ENCODE data around the gene SHANK1. TPM values are rescaled to one million over a fixed set of nuclear protein-coding genes. Genes with fewer than 3 reads are reported as not detected.
"Not testable (repeated sequence)": the region's sequence is repeated elsewhere in the genome, so short reads cannot be mapped to it uniquely, and the experiment has no call there.

Gene SHANK1
- not detected for polyA plus RNA-seq (2012; ENCODE audit: low read depth, missing spikeins)

DNA sequence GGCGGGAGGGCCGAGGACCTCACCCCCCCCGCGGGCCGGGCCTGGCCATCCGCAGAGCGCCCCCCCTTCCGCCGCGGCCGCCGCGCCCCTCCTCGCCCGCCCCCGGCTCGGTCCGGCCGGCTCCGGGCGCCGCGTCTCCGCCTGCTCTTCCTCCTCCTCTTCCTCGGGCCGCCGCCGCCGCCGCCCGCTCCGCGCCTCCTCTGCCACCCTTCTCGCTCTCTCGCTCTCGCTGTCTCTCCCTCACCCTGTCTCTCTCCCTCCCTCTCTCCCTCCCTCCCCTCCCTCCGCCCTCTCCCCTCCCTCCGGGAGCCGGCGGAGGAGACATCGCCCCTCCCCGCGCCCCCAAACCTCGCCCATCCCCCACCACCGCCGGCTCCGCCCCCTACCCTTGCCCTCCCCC, at the start of gene SHANK1:
Gene SHANK1 (minus strand): TSS at position 237 of the 400 bp plus-strand sequence. CDS start 2,883 bp downstream, outside the sequence.
- DNase-seq (ENCODE audit: insufficient read length, low spot score) (no peak), FAIRE-seq (no peak)
- no peak for TF ChIP-seq POLR2AphosphoS5 (IDR thresholded peaks at IDR 0.05; ENCODE audit: low read depth, low read length)
- no peak for TF ChIP-seq PAX5 (IDR thresholded peaks at IDR 0.05; ENCODE audit: insufficient read depth, low read length, severe bottlenecking)
- no peak for TF ChIP-seq TAF1 (IDR thresholded peaks at IDR 0.05; ENCODE audit: low read depth, low read length)
- no peak for TF ChIP-seq POLR2A (IDR thresholded peaks at IDR 0.05; ENCODE audit: low read depth, low read length)
- no peak for TF ChIP-seq POU2F2 (IDR thresholded peaks at IDR 0.05; ENCODE audit: low read depth, low read length)
- no peak for TF ChIP-seq SPI1 (IDR thresholded peaks at IDR 0.05; ENCODE audit: low read depth, low read length)

DNA sequence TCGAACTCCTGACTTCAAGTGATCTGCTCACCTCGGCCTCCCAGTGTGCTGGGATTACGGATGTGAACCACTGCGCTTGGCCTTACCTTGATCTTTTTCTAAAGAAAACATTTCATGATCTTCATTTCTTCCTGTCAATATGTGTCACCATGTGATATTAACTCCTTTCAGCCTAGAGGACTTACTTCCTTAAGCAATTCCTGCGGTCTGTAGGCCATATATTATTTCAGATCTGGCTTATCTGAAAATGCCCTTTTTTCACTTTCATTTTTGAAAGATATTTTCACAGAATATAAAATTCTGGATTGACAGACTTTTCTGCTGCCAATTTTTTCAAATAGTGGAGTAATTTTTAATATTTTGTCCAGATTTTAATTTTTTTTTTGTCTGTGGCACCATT, 48.7 kb upstream of the SHANK1 start:
- FAIRE-seq: no peak
- DNase-seq (ENCODE audit: insufficient read length, low spot score): no peak
- TF ChIP-seq PAX5 (IDR thresholded peaks at IDR 0.05; ENCODE audit: insufficient read depth, low read length, severe bottlenecking): no peak
- TF ChIP-seq TAF1 (IDR thresholded peaks at IDR 0.05; ENCODE audit: low read depth, low read length): no peak
- no peak for TF ChIP-seq SPI1 (IDR thresholded peaks at IDR 0.05; ENCODE audit: low read depth, low read length)
- no peak for TF ChIP-seq POLR2A (IDR thresholded peaks at IDR 0.05; ENCODE audit: low read depth, low read length)
- no peak for TF ChIP-seq POU2F2 (IDR thresholded peaks at IDR 0.05; ENCODE audit: low read depth, low read length)
- no peak for TF ChIP-seq POLR2AphosphoS5 (IDR thresholded peaks at IDR 0.05; ENCODE audit: low read depth, low read length)

GRCh38 chr19:50767263-50767662, 47.7 kb upstream of the SHANK1 start:
- not testable (repeated sequence) for FAIRE-seq; DNase-seq (ENCODE audit: insufficient read length, low spot score)

DNA sequence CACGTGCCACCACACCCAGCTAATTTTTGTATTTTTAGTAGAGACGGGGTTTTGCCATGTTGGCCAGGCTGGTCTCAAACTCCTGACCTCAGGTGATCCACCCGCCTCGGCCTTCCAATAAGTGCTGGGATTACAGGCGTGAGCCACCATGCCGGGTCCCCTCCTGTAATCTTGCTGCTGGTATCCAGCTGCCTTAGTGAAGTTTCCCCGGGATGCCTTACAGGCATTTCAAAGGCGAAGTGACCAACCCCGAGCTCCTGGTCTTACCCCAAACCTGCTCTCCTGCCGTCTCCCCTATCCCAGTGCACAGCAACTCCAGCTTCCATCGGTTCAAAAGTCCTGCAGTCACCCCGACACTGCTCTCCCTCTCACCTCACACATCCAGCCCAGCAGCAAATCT, 47.1 kb upstream of the SHANK1 start:
- not testable (repeated sequence) for FAIRE-seq; DNase-seq (ENCODE audit: insufficient read length, low spot score)

GRCh38 chr19:50764409-50764808, 44.8 kb upstream of the SHANK1 start:
- no peak for DNase-seq (ENCODE audit: insufficient read length, low spot score)
- FAIRE-seq: no peak
- TF ChIP-seq POU2F2 (IDR thresholded peaks at IDR 0.05; ENCODE audit: low read depth, low read length) (no peak), POLR2AphosphoS5 (IDR thresholded peaks at IDR 0.05; ENCODE audit: low read depth, low read length) (no peak), TAF1 (IDR thresholded peaks at IDR 0.05; ENCODE audit: low read depth, low read length) (no peak), SPI1 (IDR thresholded peaks at IDR 0.05; ENCODE audit: low read depth, low read length) (no peak), PAX5 (IDR thresholded peaks at IDR 0.05; ENCODE audit: insufficient read depth, low read length, severe bottlenecking) (no peak), POLR2A (IDR thresholded peaks at IDR 0.05; ENCODE audit: low read depth, low read length) (no peak)

DNA sequence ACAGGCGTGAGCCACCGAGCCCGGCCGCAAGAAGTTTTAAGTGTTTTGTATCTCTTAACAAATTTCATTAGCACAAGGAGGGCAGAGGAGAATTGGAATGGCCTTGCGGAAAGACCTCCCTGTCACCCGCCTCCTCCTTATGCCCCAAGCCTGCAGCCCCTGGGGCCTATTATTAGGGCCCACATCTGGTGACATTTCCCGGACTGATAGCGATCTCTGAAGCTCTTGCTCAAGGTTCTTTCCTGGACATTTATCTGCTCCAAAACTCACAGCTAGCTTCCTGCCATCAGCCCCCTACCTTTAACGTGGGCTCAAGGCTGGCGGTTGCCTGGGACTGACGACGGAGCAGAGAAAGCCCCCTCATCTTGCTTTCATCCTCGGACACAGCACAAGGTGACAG, 43.9 kb upstream of the SHANK1 start:
- not testable (repeated sequence) for DNase-seq (ENCODE audit: insufficient read length, low spot score); FAIRE-seq

- not testable (repeated sequence) for DNase-seq (ENCODE audit: insufficient read length, low spot score); FAIRE-seq
These were observed 41.9 kb upstream of the SHANK1 start for GRCh38 chr19:50761501-50761900.

DNA sequence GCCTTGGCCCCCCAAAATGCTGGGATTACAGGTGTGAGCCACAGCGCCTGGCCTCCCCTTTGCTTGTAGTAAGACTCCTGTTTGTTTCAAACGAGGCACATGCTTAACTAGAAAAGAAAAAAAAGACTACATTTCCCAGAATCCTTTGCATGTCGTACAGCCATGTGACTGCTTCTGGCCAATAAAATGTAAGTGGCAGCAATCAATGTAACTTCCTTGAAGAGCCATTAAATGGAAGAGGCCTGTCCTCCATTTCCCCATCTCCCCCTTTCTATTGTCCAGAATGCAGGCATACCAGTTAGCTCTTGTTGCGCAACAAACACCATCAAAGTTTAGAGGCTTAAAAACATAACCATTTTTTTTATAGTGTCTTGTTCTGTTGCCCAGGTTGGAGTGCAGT, 40.3 kb upstream of the SHANK1 start:
- FAIRE-seq: no peak
- no peak for TF ChIP-seq PAX5 (IDR thresholded peaks at IDR 0.05; ENCODE audit: insufficient read depth, low read length, severe bottlenecking)
- no peak for TF ChIP-seq SPI1 (IDR thresholded peaks at IDR 0.05; ENCODE audit: low read depth, low read length)
- TF ChIP-seq POLR2AphosphoS5 (IDR thresholded peaks at IDR 0.05; ENCODE audit: low read depth, low read length): no peak
- TF ChIP-seq POU2F2 (IDR thresholded peaks at IDR 0.05; ENCODE audit: low read depth, low read length): no peak
- no peak for TF ChIP-seq POLR2A (IDR thresholded peaks at IDR 0.05; ENCODE audit: low read depth, low read length)
- TF ChIP-seq TAF1 (IDR thresholded peaks at IDR 0.05; ENCODE audit: low read depth, low read length): no peak

DNA sequence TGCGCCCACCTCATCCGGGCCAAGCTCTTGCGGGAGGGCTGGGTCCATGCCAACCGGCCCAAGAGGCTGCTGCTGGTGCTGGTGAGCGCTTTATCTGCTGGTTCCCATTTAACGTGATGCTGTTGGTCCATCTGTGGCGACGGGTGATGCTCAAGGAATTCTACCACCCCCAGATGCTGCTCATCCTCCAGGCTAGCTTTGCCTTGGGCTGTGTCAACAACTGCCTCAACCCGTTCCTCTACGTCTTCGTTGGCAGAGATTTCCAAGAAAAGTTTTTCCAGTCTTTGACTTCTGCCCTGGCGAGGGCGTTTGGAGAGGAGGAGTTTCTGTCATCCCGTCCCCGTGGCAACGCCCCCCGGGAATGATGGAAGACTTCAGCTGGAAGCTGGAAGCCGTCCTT, 39.5 kb upstream of the SHANK1 start:
- FAIRE-seq: not testable (repeated sequence)

More for the DNA sequence above, 40.3 kb upstream of the SHANK1 start:
- no peak for DNase-seq (ENCODE audit: insufficient read length, low spot score)

GRCh38 chr19:50757624-50758023, 38.0 kb upstream of the SHANK1 start:
- not testable (repeated sequence) for DNase-seq (ENCODE audit: insufficient read length, low spot score); FAIRE-seq

More for the DNA sequence above, 39.5 kb upstream of the SHANK1 start:
- not testable (repeated sequence) for DNase-seq (ENCODE audit: insufficient read length, low spot score)

GRCh38 chr19:50756244-50756643, 36.6 kb upstream of the SHANK1 start:
- not testable (repeated sequence) for DNase-seq (ENCODE audit: insufficient read length, low spot score); FAIRE-seq

DNA sequence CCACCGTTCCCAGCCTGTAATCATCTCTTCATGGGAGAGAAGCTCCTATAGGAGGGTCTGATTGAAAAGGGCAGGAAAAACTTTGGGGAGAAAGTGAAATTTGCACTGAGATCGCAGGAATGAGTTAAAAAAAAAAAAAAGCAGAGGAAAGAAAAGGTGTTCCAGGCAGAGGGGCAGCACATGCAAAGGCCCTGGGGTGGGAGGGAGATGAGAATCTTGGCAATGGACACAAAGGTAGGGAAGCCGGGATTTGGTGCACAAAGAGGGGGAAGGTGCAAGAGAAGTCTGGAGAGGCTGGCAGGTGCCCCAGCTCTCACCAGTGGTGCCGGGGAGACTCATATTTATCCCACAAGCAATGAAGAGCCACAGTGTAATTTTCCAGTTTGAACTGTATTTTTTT, 34.3 kb upstream of the SHANK1 start:
- no peak for FAIRE-seq
- TF ChIP-seq TAF1 (IDR thresholded peaks at IDR 0.05; ENCODE audit: low read depth, low read length) (no peak), POU2F2 (IDR thresholded peaks at IDR 0.05; ENCODE audit: low read depth, low read length) (no peak), PAX5 (IDR thresholded peaks at IDR 0.05; ENCODE audit: insufficient read depth, low read length, severe bottlenecking) (no peak), SPI1 (IDR thresholded peaks at IDR 0.05; ENCODE audit: low read depth, low read length) (no peak), POLR2AphosphoS5 (IDR thresholded peaks at IDR 0.05; ENCODE audit: low read depth, low read length) (no peak), POLR2A (IDR thresholded peaks at IDR 0.05; ENCODE audit: low read depth, low read length) (no peak)
- no peak for DNase-seq (ENCODE audit: insufficient read length, low spot score)

All from GM12891 (cell line).